Measurements from ENCODE around the gene BET1. TPM values are rescaled to one million over a fixed set of nuclear protein-coding genes. Genes with fewer than 3 reads are reported as not detected.

The BET1 gene
- total RNA-seq, 1 experiment from 2014 or later: 54.4 TPM

DNA sequence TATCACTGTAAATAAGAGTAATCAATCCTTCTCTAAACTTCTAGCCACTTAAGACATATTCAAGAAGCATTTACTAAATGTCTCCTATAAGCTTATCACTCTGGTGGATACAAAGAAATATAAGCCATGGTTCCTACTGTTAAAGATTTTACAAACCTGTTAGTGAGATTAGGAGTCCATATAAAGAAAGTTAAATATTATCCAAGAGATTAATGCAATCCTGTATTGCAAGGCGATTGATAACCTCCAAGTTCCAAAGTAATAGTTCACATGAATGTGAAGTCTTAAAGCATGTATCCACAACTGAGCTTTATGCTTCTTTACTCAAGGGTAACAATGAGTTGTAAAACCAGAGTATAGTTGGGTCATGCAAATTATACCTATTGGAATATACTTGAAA is 12.6 kb upstream of the BET1 start:
- ChIA-PET POLR2A (interaction anchor here (1.0 kb wide), 1 partner anchor 11 kb away, joined by 4 read pairs; no protein-coding TSS in a partner anchor), CTCF (interaction anchor here (0.6 kb wide), 1 partner anchor 261 kb away, joined by 3 read pairs; no protein-coding TSS in a partner anchor)
- no TSS peak for BruUV-seq (replicated peaks)
- no peaks in the 10 kb centered on the region for H3K36me3 Mint-ChIP-seq (ENCODE audit: insufficient read depth, unreplicated experiment)
- no peak overlapping the region for H3K27ac Mint-ChIP-seq (ENCODE audit: low read depth, unreplicated experiment)
- intact Hi-C loops (cut with micrococcal nuclease): no loop called here
- no peak overlapping the region for H3K4me3 Mint-ChIP-seq (ENCODE audit: unreplicated experiment)
- TF ChIP-seq, protein P1, sequence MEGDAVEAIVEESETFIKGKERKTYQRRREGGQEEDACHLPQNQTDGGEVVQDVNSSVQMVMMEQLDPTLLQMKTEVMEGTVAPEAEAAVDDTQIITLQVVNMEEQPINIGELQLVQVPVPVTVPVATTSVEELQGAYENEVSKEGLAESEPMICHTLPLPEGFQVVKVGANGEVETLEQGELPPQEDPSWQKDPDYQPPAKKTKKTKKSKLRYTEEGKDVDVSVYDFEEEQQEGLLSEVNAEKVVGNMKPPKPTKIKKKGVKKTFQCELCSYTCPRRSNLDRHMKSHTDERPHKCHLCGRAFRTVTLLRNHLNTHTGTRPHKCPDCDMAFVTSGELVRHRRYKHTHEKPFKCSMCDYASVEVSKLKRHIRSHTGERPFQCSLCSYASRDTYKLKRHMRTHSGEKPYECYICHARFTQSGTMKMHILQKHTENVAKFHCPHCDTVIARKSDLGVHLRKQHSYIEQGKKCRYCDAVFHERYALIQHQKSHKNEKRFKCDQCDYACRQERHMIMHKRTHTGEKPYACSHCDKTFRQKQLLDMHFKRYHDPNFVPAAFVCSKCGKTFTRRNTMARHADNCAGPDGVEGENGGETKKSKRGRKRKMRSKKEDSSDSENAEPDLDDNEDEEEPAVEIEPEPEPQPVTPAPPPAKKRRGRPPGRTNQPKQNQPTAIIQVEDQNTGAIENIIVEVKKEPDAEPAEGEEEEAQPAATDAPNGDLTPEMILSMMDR (IDR thresholded peaks at IDR 0.05; ENCODE audit: unreplicated experiment): no peak
- no peaks in the 10 kb centered on the region for H3K4me1 Mint-ChIP-seq (ENCODE audit: insufficient read depth, unreplicated experiment)
- H3K9me3 Mint-ChIP-seq (ENCODE audit: unreplicated experiment): peaks cover 5% of the 10 kb centered on the region
- H3K27me3 Mint-ChIP-seq (ENCODE audit: insufficient read depth, unreplicated experiment): no peaks in the 10 kb centered on the region
- DNase-seq (ENCODE audit: unreplicated experiment): no peak

DNA sequence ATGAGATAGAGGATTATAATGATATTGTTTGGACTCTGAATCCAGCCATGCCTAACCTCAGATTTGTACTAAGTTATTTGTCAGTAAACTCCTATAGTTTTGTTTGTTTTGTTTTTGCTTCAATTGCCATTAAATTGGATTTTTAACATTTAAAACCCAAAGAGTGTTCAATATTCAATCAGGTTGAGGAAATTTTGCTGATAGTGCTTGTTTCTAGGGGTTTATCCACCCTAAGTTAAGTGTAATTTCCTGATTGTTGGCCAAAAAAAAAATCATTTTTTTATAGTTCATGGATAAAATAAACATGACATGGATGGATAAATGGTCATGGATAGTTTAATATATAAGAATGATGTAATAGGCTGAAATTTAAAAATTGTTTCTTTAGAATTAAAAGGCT is 11.4 kb upstream of the BET1 start:
- intact Hi-C loops (cut with micrococcal nuclease): no loop called here
- ChIA-PET CTCF (no interaction called here), POLR2A (no interaction called here)
- no peaks in the 10 kb centered on the region for H3K36me3 Mint-ChIP-seq (ENCODE audit: insufficient read depth, unreplicated experiment)
- TF ChIP-seq, protein P1 (IDR thresholded peaks at IDR 0.05; ENCODE audit: unreplicated experiment): no peak
- DNase-seq (ENCODE audit: unreplicated experiment): no peak
- no peaks in the 10 kb centered on the region for H3K27me3 Mint-ChIP-seq (ENCODE audit: insufficient read depth, unreplicated experiment)
- H3K4me1 Mint-ChIP-seq (ENCODE audit: insufficient read depth, unreplicated experiment): no peaks in the 10 kb centered on the region
- no peak overlapping the region for H3K27ac Mint-ChIP-seq (ENCODE audit: low read depth, unreplicated experiment)
- no TSS peak for BruUV-seq (replicated peaks)
- H3K9me3 Mint-ChIP-seq (ENCODE audit: unreplicated experiment): peaks cover 5% of the 10 kb centered on the region
- no peak overlapping the region for H3K4me3 Mint-ChIP-seq (ENCODE audit: unreplicated experiment)

DNA sequence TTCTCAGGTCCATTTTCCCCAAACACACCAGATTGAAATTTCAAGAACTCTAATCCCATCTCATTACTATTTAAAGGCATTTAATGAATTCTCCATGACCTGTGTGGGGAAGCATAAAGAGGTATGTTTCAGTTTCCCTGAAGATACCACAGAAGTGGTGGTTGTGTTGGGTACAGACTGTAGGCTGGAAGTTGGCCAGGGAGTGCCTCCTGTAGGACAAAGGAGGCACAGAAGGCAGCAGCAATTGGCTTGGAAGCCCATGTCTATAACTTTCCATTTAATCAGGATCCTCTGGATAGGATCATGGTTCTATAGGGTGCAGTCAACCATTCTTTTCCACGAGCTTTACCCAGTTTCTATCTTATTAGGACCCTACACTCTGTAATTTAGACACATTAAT is 8.6 kb upstream of the BET1 start:
- no TSS peak for BruUV-seq (replicated peaks)
- TF ChIP-seq, protein P1 (IDR thresholded peaks at IDR 0.05; ENCODE audit: unreplicated experiment): no peak
- no peak for DNase-seq (ENCODE audit: unreplicated experiment)
- H3K27me3 Mint-ChIP-seq (ENCODE audit: insufficient read depth, unreplicated experiment): no peaks in the 10 kb centered on the region
- H3K27ac Mint-ChIP-seq (ENCODE audit: low read depth, unreplicated experiment): no peak overlapping the region
- intact Hi-C loops (cut with micrococcal nuclease): no loop called here
- ChIA-PET CTCF (no interaction called here), POLR2A (no interaction called here)
- H3K4me3 Mint-ChIP-seq (ENCODE audit: unreplicated experiment): no peak overlapping the region
- no peaks in the 10 kb centered on the region for H3K4me1 Mint-ChIP-seq (ENCODE audit: insufficient read depth, unreplicated experiment)
- no peaks in the 10 kb centered on the region for H3K36me3 Mint-ChIP-seq (ENCODE audit: insufficient read depth, unreplicated experiment)
- H3K9me3 Mint-ChIP-seq (ENCODE audit: unreplicated experiment): peaks cover 5% of the 10 kb centered on the region

DNA sequence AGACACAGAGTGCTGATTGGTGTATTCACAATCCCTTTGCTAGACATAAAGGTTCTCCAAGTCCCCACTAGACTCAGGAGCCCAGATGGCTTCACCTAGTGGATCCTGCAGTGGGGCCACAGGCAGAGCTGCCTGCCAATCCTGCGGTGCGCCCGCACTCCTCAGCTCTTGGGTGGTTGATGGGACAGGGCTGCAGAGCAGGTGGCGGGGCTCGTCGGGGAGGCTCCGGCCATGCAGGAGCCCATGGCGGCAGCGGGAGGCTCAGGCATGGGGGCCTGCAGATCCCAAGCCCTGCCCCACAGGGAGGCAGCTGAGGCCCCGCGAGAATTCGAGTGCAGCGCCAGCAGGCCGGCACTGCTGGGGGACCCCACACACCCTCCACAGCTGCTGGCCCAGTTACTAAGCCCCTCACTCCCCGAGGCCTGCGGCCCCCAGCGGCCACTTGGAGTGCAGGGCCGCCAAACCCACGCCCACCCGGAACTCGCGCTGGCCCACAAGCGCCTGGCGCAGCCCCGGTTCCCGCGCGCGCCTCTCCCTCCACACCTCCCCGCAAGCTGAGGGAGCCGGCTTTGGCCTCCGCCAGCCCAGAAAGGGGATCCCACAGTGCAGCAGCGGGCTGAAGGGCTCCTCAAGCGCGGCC is 7.7 kb upstream of the BET1 start:
- POLR2A ChIA-PET: interaction anchor here (0.6 kb wide), 1 partner anchor 81 kb away, joined by 3 read pairs; no protein-coding TSS in a partner anchor
- no peaks in the 10 kb centered on the region for H3K4me1 Mint-ChIP-seq (ENCODE audit: insufficient read depth, unreplicated experiment)
- intact Hi-C loops (cut with micrococcal nuclease): no loop called here
- TF ChIP-seq, protein P1 (IDR thresholded peaks at IDR 0.05; ENCODE audit: unreplicated experiment): no peak
- no peak for DNase-seq (ENCODE audit: unreplicated experiment)
- H3K27ac Mint-ChIP-seq (ENCODE audit: low read depth, unreplicated experiment): no peak overlapping the region
- CTCF ChIA-PET: interaction anchor here (0.8 kb wide), 1 partner anchor 213 kb away, joined by 3 read pairs; no protein-coding TSS in a partner anchor
- H3K36me3 Mint-ChIP-seq (ENCODE audit: insufficient read depth, unreplicated experiment): no peaks in the 10 kb centered on the region
- no peaks in the 10 kb centered on the region for H3K27me3 Mint-ChIP-seq (ENCODE audit: insufficient read depth, unreplicated experiment)
- H3K4me3 Mint-ChIP-seq (ENCODE audit: unreplicated experiment): no peak overlapping the region
- no TSS peak for BruUV-seq (replicated peaks)
- H3K9me3 Mint-ChIP-seq (ENCODE audit: unreplicated experiment): peaks cover 5% of the 10 kb centered on the region

Measured in MCF 10A (cell line).